NB4 (cell line): Measurements from ENCODE around the gene TMEM11.

Source experiments
- CTCF ChIP-seq: IDR thresholded peaks from one replicate; pipeline ENCODE4 v1.5.1; 2012; ENCODE audit warnings: low read depth, low read length
- MYC ChIP-seq: IDR thresholded peaks from 2 replicates; pipeline ENCODE4 v1.6.1; 2011; ENCODE audit warnings: low read depth, low read length

DNA sequence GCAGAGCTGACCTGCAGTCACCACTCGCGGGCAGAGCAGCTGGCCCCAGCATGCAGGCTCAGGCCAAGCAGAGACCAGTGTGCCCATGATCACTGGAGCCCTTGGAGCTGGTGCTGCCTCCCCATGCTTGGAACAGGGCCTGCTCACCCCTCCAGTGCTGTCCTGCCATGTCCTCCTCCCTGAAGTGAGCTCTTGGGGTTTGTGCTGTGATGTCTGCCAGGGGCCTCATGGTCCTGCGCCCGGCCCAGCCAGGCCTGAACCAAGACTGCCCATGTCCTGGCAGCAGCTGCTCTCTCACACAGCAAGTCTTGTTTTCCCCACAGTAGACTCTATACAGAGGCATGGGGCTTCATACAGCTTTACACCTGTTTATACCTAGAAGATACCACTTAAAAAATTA, 24.6 kb downstream of the TMEM11 start:
- TF ChIP-seq CTCF (no peak), MYC (no peak)
